Measurements from ENCODE around the gene CFAP61.

- TF ChIP-seq YY1 (IDR thresholded peaks at IDR 0.05; ENCODE audit: low read depth) (no peak), POLR2AphosphoS5 (IDR thresholded peaks at IDR 0.05; ENCODE audit: low read depth, low read length) (no peak), CTCF (IDR thresholded peaks at IDR 0.05) (no peak), RXRA (IDR thresholded peaks at IDR 0.05; ENCODE audit: borderline replicate concordance, low read depth) (no peak), ELF1 (IDR thresholded peaks at IDR 0.05) (no peak), USF2 (IDR thresholded peaks at IDR 0.05; ENCODE audit: borderline replicate concordance, low read depth, low read length) (no peak), SIN3A (IDR thresholded peaks at IDR 0.05; ENCODE audit: borderline replicate concordance, low read depth, low read length) (no peak), RAD21 (IDR thresholded peaks at IDR 0.05; ENCODE audit: low read length) (no peak), EZH2phosphoT487 (IDR thresholded peaks at IDR 0.05; ENCODE audit: borderline replicate concordance, low read depth) (no peak), SMC3 (IDR thresholded peaks at IDR 0.05; ENCODE audit: low read depth, low read length) (no peak), NFIC (IDR thresholded peaks at IDR 0.05; ENCODE audit: borderline replicate concordance) (no peak), MAX (IDR thresholded peaks at IDR 0.05; ENCODE audit: low read depth) (no peak)
These were observed 344.5 kb downstream of the CFAP61 start for GRCh38 chr20:20396794-20397193.
